Fibroblast of the conjunctiva (primary cell): Measurements from ENCODE around the gene FER1L5.

Experiments used
- DNase-seq: peaks from one replicate; pipeline ENCODE4 v3.0.0-alpha.2; 2010; ENCODE audit warnings: low read depth

Gene FER1L5

GRCh38 chr2:96680561-96681141, 38.1 kb downstream of the FER1L5 start:
- DNase-seq, result no peak

GRCh38 chr2:96681540-96681939, 39.0 kb downstream of the FER1L5 start:
- no peak for DNase-seq

- DNase-seq, result no peak
Observed at GRCh38 chr2:96683307-96683706, 40.7 kb downstream of the FER1L5 start.

- no peak for DNase-seq
Observed at GRCh38 chr2:96683972-96684820, 41.6 kb downstream of the FER1L5 start.

GRCh38 chr2:96684883-96685576, 42.5 kb downstream of the FER1L5 start:
- DNase-seq, result no peak

- DNase-seq, result no peak
Observed at GRCh38 chr2:96685577-96686459, 43.3 kb downstream of the FER1L5 start.

- DNase-seq, result no peak
Observed at GRCh38 chr2:96687266-96687665, 44.7 kb downstream of the FER1L5 start.

GRCh38 chr2:96687711-96688640, 45.4 kb downstream of the FER1L5 start:
- DNase-seq, result no peak

- no peak for DNase-seq
Observed at GRCh38 chr2:96688649-96689430, 46.3 kb downstream of the FER1L5 start.

GRCh38 chr2:96689431-96689991, 46.9 kb downstream of the FER1L5 start:
- DNase-seq, result no peak

- no peak for DNase-seq
Observed at GRCh38 chr2:96690306-96691021, 47.9 kb downstream of the FER1L5 start.

- no peak for DNase-seq
Observed at GRCh38 chr2:96691022-96691612, 48.6 kb downstream of the FER1L5 start.

GRCh38 chr2:96692094-96692971, 49.8 kb downstream of the FER1L5 start:
- DNase-seq, result no peak

GRCh38 chr2:96693286-96694200, 51.0 kb downstream of the FER1L5 start:
- no peak for DNase-seq

GRCh38 chr2:96694279-96694678, 51.7 kb downstream of the FER1L5 start:
- DNase-seq, result no peak

- DNase-seq, result no peak
Observed at GRCh38 chr2:96694816-96695455, 52.4 kb downstream of the FER1L5 start.
